Measurements from ENCODE around the gene DKK3.

GRCh38 chr11:11963842-11964773 is 44.3 kb downstream of the DKK3 start:
- no peak for TF ChIP-seq CTCF (IDR thresholded peaks at IDR 0.05; ENCODE audit: poor library complexity, severe bottlenecking)
- no peak for TF ChIP-seq TAF1 (IDR thresholded peaks at IDR 0.05; ENCODE audit: low read depth)
- TF ChIP-seq EP300 (conservative IDR thresholded peaks at IDR 0.05; ENCODE audit: poor library complexity, severe bottlenecking) = no peak

Data from neural cell (in vitro differentiated cells).